Measurements from ENCODE around the gene EQTN. TPM values are rescaled to one million over a fixed set of nuclear protein-coding genes. Genes with fewer than 3 reads are reported as not detected.

The EQTN gene
- total RNA-seq, 6 experiments from 2014 or later: not detected

DNA sequence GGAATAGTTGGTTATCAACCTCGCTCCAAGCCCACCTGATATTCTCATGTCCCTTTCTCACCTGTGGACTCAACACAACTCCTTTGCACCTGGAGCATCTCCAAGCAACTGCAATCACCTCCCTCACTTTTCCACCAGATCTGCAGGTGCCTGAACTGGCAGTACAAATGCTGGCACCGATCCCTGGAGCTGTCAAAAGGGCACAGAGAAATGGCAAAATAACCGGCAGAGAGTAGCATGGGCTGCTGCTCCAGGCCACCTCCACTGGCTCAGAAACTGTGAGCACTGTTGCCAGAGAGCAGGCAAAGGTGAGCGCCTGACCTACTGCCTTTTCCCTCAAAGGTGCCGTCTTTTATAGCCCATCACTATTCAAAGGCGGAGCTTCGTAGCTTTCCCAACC, 14.7 kb downstream of the EQTN start:
- DNase-seq (no peak), ATAC-seq (no peak)
- H3K36me3 ChIP-seq: no peaks in the 10 kb centered on the region
- H3K4me3 ChIP-seq: no peak overlapping the region
- H3K27me3 ChIP-seq: no peaks in the 10 kb centered on the region
- H3K27ac ChIP-seq: no peak overlapping the region
- intact Hi-C loops (cut with DNase I): loop anchor here in 1 of 2 donors (10.0 kb wide), 1 partner anchor 247 kb away; no protein-coding TSS in a partner anchor
- no peak for TF ChIP-seq POLR2A (IDR thresholded peaks at IDR 0.05)
- TF ChIP-seq, protein P1, sequence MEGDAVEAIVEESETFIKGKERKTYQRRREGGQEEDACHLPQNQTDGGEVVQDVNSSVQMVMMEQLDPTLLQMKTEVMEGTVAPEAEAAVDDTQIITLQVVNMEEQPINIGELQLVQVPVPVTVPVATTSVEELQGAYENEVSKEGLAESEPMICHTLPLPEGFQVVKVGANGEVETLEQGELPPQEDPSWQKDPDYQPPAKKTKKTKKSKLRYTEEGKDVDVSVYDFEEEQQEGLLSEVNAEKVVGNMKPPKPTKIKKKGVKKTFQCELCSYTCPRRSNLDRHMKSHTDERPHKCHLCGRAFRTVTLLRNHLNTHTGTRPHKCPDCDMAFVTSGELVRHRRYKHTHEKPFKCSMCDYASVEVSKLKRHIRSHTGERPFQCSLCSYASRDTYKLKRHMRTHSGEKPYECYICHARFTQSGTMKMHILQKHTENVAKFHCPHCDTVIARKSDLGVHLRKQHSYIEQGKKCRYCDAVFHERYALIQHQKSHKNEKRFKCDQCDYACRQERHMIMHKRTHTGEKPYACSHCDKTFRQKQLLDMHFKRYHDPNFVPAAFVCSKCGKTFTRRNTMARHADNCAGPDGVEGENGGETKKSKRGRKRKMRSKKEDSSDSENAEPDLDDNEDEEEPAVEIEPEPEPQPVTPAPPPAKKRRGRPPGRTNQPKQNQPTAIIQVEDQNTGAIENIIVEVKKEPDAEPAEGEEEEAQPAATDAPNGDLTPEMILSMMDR (IDR thresholded peaks at IDR 0.05): no peak
- H3K4me1 ChIP-seq: no peaks in the 10 kb centered on the region
- H3K9me3 ChIP-seq: no peaks in the 10 kb centered on the region
- WGBS (ENCODE audit: insufficient coverage, low coverage, low lambda C conversion rate, missing lambda C conversion rate): 68% methylated on average over 6 of the region's 7 CpGs

DNA sequence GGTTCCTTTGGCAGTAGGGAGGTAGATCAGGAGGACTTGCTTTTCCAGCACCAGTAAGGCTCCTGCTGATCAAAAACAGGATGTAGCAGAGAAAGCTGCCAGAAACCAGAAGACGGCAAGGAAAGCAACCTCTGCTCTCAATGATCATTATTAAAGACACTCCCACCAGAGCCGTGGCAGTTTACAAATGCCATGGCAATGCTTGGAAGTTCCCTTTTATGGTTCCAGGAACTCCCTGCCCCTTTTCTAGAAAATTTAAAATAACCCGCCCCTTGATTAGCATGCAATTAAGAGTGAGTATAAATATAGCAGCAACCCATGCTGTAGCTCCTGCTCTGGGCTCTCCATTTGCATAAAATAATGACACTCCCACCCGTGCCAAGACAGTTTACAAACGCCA, 16.1 kb downstream of the EQTN start:
- Histone ChIP-seq H3K27ac (no peak overlapping the region), H3K4me3 (no peak overlapping the region), H3K9me3 (no peaks in the 10 kb centered on the region), H3K27me3 (no peaks in the 10 kb centered on the region), H3K36me3 (no peaks in the 10 kb centered on the region), H3K4me1 (peaks cover 0 to 4% (median 0%) of the 10 kb centered on the region in 4 donors)
- WGBS (ENCODE audit: insufficient coverage, low coverage, low lambda C conversion rate, missing lambda C conversion rate): 14% methylated on average over 5 of the region's 5 CpGs
- ATAC-seq: peak; percentile 50 to 72 (median 61)
- DNase-seq: no peak
- intact Hi-C loops (cut with DNase I): loop anchor here in 1 of 2 donors (10.0 kb wide), 1 partner anchor 246 kb away; no protein-coding TSS in a partner anchor
- TF ChIP-seq, protein P1 (IDR thresholded peaks at IDR 0.05): no peak
- no peak for TF ChIP-seq POLR2A (IDR thresholded peaks at IDR 0.05)

DNA sequence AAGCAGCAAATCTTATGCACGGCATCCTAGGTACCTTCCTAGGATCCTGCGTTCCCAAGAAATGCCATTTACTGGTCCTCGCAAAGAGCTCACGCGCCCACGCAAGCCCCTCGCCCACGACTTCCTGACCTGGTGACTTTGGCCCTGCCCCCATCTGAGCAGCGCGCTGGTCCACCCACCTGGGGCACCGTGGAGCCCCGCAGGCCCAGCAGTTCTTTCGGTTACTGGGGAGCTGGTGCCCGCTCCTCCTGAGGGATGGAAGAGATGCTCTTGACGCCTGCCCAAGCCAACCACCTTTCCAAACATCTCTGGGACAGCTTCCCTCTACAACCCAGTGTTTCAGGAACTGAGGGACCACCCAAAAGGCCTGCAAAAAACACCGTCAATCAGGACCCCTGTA, 16.7 kb downstream of the EQTN start:
- Histone ChIP-seq H3K9me3 (no peaks in the 10 kb centered on the region), H3K27me3 (no peaks in the 10 kb centered on the region), H3K4me1 (peaks cover 0 to 4% (median 0%) of the 10 kb centered on the region in 4 donors), H3K4me3 (no peak overlapping the region), H3K27ac (no peak overlapping the region), H3K36me3 (no peaks in the 10 kb centered on the region)
- TF ChIP-seq POLR2A (IDR thresholded peaks at IDR 0.05): no peak
- TF ChIP-seq, protein P1 (IDR thresholded peaks at IDR 0.05): no peak
- no peak for ATAC-seq
- WGBS (ENCODE audit: insufficient coverage, low coverage, low lambda C conversion rate, missing lambda C conversion rate): 89% methylated on average over 3 of the region's 16 CpGs
- intact Hi-C loops (cut with DNase I): loop anchor here in 1 of 2 donors (10.0 kb wide), 1 partner anchor 245 kb away; no protein-coding TSS in a partner anchor
- DNase-seq: no peak

DNA sequence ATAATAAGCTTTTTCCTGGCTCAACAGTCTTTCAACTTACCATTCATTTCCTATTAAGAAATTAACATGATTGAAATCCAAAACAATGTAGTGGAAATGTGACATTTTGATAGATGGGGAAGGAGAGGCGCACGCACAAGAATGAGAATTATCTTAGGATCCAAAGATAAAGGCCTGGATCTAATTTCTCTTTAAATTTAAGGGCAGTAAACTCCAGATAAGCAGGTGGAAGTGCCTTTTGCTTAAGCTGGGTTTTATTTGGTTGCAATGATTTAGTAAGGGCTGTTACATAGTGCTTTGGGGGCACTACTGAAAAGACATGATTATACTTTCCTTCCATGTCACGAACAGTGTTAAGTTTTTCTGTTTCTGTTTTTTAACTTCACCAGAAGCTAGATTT, 17.3 kb downstream of the EQTN start:
- Histone ChIP-seq H3K27me3 (no peaks in the 10 kb centered on the region), H3K4me3 (no peak overlapping the region), H3K27ac (no peak overlapping the region), H3K9me3 (no peaks in the 10 kb centered on the region), H3K4me1 (peaks cover 0 to 4% (median 0%) of the 10 kb centered on the region in 4 donors), H3K36me3 (no peaks in the 10 kb centered on the region)
- intact Hi-C loops (cut with DNase I): loop anchor here (10.0 kb wide), 1 partner anchor 245 kb away; no protein-coding TSS in a partner anchor
- no peak for ATAC-seq
- no peak for TF ChIP-seq POLR2A (IDR thresholded peaks at IDR 0.05)
- TF ChIP-seq, protein P1 (IDR thresholded peaks at IDR 0.05): no peak
- WGBS (ENCODE audit: insufficient coverage, low coverage, low lambda C conversion rate, missing lambda C conversion rate): 61% methylated on average over 3 of the region's 3 CpGs
- no peak for DNase-seq

Data from right lobe of liver (tissue), 6 donors.